Esophagus muscularis mucosa (tissue), 2 donors: ENCODE measurements around the gene GPBP1L1.

Experiments used
- EP300 ChIP-seq: sonication (generic); formaldehyde crosslinking; IDR thresholded peaks from one replicate; pipeline ENCODE4 v1.6.1; 2017; ENCODE audit warnings: antibody characterized with exemption
- POLR2A ChIP-seq: fragments of 450-650 bp; IDR thresholded peaks from one replicate; pipeline ENCODE4 v1.6.1; 2017; ENCODE audit warnings: antibody characterized with exemption, moderate library complexity, mild to moderate bottlenecking, low read depth

DNA sequence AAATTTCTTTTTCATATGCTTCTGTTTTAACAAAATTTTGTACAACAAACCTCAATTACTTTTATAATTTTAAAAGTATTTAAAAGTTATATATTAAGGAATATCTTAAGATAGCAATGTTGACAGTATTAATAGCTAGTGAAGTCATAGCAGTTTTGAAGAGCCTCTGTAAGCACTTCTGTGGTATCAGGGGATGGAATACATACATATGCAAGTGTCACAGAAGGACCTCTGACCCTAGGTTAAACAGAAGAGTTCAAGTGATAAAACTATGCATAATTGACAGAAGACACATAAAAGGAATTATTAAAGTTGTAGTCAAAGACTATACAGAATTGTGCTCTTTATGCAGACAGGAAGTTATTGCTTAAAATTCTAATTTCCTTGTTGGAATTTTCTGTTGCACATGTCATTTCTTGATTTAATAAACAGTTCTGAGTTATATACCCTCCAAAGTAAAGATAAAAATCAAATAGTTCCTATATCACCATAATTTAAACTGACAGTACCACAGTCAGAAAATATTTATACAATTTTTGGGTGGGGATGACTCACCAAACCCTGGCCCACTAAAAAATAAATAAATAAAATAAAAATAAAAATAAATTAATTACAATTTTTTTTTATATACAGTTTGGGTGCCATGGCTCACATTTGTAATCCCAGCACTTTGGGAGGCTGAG lies 37.1 kb upstream of the GPBP1L1 start:
- TF ChIP-seq POLR2A, result no peak
- no peak for TF ChIP-seq EP300
